Measurements from ENCODE around the gene APOA1. TPM values are rescaled to one million over a fixed set of nuclear protein-coding genes. Genes with fewer than 3 reads are reported as not detected.

APOA1 gene
- total RNA-seq, 2 donors from 2014 or later: 1.2 TPM; not detected in 1

DNA sequence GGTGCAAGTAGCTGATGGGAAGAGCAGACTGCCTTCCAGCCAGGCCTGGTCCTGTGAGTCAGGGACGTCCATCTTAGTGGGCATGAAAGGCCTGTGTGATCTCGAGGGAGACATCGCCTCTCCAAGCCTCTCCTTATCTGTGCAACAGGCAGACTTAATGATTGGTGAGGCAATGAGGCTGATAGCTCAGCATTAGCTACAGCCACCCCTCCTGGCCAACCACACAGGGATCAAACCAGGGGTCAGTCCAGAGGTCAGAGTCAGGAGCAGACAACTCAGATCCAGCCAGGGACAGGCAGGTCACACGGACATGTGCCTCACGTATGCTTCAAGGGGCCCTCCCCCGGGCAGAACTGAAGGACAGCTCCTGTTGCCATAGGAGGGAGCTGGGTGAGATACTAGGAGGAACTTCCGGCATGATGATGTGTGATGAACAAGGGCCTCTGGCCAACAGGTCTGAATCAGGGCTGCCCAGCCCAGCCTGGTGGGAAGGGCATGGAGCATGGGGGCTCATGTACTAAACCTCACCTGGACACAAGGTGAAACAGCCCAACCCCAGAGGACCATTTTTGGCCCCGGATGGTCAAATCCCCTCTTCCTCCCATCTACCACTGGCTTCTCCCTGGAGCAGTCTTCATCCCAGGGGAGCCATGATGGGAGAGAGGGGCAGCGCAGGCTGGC, 10.5 kb downstream of the APOA1 start:
- DNase-seq (no peak), ATAC-seq (no peak)
- H3K4me3 Mint-ChIP-seq: no peak overlapping the region
- no peak overlapping the region for H3K27ac Mint-ChIP-seq
- H3K36me3 Mint-ChIP-seq (ENCODE audit: low read depth): no peaks in the 10 kb centered on the region
- no peaks in the 10 kb centered on the region for H3K9me3 ChIP-seq (ENCODE audit: control insufficient read depth, low read length, poor library complexity, severe bottlenecking)
- H3K27me3 Mint-ChIP-seq: no peaks in the 10 kb centered on the region
- no peaks in the 10 kb centered on the region for H3K4me1 Mint-ChIP-seq

DNA sequence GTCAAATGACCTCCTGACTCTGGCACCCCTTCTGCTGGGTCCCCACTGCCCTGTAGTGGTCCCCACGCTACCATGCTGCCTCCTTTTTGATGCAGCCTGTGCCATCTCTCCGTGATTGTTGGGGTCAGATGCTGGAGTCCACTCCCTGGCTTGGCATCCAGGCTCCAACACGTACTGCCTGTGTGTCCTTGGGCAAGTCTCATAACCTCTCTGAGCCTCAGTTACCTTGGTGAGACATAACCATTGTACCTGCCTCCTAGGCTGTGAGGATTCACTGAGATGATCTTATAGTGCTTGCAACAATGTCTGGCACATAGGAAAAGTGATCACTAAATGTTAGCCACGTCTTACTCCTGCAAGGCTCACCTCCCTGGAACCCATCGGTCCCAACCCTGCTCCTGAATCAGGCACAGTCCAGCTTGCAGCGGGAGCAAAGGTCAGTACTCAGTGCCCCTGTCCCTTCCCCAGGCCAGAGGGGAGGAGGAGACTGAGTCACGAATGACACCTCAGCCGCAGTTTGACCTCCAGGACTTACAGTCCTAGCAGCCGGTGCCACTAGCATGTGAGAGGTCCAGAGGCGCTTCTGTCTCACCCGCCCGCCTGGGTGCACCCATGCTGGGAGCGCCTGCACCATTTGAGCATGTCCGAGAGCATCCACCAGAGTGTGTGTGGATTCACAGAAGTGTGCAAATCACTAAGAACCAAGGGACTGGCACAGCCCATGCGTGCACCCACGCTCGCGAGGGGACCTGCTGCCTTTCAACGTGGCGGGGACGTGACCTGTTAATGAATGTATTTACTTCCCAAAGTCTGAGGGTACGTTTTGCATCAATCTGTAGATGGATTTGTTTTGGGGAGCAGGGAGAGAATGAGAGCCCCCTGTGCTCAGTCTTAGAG, 11.3 kb downstream of the APOA1 start:
- H3K36me3 Mint-ChIP-seq (ENCODE audit: low read depth): no peaks in the 10 kb centered on the region
- no peaks in the 10 kb centered on the region for H3K9me3 ChIP-seq (ENCODE audit: control insufficient read depth, low read length, poor library complexity, severe bottlenecking)
- H3K27me3 Mint-ChIP-seq: no peaks in the 10 kb centered on the region
- H3K4me3 Mint-ChIP-seq: no peak overlapping the region
- ATAC-seq (no peak), DNase-seq (no peak)
- H3K27ac Mint-ChIP-seq: no peak overlapping the region
- H3K4me1 Mint-ChIP-seq: no peaks in the 10 kb centered on the region

DNA sequence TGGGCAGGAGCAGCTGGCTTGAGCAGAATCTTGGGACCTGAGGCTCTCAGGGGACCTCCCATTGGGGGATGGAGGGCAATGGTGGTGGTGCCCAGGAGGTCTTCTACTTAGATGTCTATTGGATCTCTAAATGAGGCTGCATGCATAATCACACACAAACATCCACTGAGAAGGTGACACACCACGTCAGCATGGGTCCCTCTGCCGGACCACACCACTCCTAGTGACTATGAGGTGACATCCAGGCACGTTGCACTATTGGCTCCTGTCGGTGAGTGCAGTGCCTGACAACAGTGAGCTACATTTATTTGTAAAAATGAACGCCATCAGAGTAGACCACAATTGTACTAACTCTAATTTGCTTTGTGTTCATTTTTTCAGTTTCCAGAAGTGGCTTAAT, 12.0 kb downstream of the APOA1 start:
- Mint-ChIP-seq H3K36me3 (ENCODE audit: low read depth) (no peaks in the 10 kb centered on the region), H3K27ac (no peak overlapping the region), H3K4me1 (no peaks in the 10 kb centered on the region), H3K27me3 (no peaks in the 10 kb centered on the region), H3K4me3 (no peak overlapping the region)
- no peaks in the 10 kb centered on the region for H3K9me3 ChIP-seq (ENCODE audit: control insufficient read depth, low read length, poor library complexity, severe bottlenecking)
- no peak for ATAC-seq
- no peak for DNase-seq

DNA sequence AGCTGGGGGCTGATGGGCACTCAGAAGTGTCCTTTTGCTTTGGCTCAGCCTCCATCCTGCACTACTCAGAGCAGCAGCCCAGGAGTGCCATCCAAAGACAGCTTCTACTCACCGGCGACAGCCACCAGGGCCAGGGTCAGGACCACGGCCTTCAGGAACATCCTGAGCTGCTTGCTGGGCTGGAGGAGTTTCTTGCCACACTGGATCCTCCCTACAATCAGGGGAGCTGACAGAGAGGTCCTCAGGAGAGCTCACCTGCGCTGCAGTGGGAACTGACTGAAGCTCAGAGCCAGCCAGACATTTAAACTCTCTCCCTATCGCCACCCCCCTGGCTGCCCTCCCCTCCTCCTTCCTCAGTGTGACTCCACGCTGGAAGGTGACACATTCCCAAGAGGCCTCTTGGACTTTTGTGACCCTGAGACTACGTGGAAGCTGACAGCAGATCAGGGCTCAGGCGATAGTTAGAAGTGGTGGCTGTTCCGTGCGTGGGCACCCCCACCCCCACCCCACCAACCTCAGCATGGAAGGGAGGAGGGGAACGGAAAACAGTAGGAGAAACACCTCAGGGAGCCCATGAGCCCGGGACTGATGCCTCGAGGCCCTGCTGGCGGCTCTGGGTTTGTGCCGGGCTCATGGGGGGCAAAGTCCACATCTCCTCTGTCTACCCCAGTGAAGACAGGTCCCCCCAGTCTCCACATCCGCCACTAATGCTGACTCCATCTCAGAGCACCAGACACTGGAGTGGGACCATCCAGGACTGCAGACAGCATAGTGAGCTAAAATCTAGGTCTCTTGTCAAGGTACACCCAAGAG, 14.2 kb downstream of the APOA1 start, which contains the start of gene APOA4:
APOA4 (minus strand) TSS at position 274 of the 813 bp plus-strand sequence; CDS start at position 161, 113 bp downstream.
- no peak for DNase-seq
- Mint-ChIP-seq H3K36me3 (ENCODE audit: low read depth) (no peaks in the 10 kb centered on the region), H3K27me3 (no peaks in the 10 kb centered on the region), H3K27ac (no peak within 1 kb of the TSS), H3K4me3 (no peak within 1 kb of the TSS), H3K4me1 (no peaks in the 10 kb centered on the region)
- no peaks in the 10 kb centered on the region for H3K9me3 ChIP-seq (ENCODE audit: control insufficient read depth, low read length, poor library complexity, severe bottlenecking)
- no peak for ATAC-seq

DNA sequence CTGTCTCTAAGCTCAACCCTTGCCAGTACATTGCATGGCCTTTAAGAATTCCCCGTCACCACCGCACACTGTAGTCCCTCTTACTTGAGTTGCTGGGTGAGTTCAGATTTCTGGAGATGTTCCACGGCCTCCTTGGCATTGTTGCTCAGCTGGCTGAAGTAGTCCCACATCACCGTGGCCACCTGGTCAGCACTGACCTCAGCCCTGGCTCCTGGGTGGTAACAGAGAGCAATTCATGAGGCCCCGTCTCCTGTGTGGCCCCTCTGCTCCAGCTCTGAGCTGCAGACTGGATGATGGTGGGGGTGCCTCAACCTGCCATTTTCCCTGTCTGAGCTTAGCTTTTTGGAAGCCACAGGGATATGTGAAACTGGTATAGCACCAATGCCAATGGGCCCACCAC, 14.8 kb downstream of the APOA1 start:
- ATAC-seq (no peak), DNase-seq (no peak)
- Mint-ChIP-seq H3K4me1 (no peaks in the 10 kb centered on the region), H3K4me3 (no peak overlapping the region), H3K27me3 (no peaks in the 10 kb centered on the region), H3K36me3 (ENCODE audit: low read depth) (no peaks in the 10 kb centered on the region), H3K27ac (no peak overlapping the region)
- H3K9me3 ChIP-seq (ENCODE audit: control insufficient read depth, low read length, poor library complexity, severe bottlenecking): no peaks in the 10 kb centered on the region

DNA sequence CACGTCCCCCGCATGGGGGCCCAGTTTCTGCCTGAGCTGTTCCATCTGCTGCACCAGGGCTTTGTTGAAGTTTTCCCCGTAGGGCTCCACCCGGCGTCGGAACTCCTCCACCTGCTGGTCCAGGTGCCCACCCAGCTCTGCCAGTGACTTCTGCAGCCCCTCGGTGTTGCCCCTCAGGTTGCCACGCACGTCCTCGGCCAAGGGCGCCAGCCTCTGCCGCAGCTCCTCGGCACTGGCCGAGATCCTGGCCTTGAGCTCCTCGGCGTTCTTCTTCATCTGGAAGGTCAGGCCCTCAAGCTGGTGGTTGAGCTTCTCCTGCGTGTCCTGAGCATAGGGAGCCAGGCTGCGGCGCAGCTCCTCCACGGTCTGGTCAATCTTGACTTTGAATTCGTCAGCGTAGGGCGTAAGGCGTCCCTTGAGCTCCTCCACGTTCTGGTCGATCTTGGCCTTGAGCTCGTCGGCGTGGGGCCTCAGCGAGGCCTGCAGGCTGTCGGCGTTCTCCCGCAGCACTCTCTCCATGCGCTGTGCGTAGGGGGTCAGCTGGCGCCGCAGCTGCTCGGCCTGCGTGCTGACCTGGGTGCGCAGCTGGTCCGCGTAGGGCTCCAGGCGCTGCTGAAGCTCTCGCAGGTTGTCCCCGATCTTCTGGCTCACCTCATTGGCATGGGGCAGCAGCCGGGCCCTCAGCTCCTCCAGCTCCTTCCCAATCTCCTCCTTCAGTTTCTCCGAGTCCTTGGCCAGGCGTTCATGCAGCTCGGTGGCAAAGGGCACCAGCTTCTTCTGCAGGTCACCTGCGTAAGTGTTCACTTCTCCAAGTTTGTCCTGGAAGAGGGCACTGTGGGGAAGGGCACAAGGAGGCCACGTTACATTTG, 16.1 kb downstream of the APOA1 start:
- no peak overlapping the region for H3K4me3 Mint-ChIP-seq
- no peak overlapping the region for H3K27ac Mint-ChIP-seq
- H3K4me1 Mint-ChIP-seq: no peaks in the 10 kb centered on the region
- H3K36me3 Mint-ChIP-seq (ENCODE audit: low read depth): no peaks in the 10 kb centered on the region
- H3K9me3 ChIP-seq (ENCODE audit: control insufficient read depth, low read length, poor library complexity, severe bottlenecking): no peaks in the 10 kb centered on the region
- no peaks in the 10 kb centered on the region for H3K27me3 Mint-ChIP-seq
- ATAC-seq: no peak
- DNase-seq: no peak

DNA sequence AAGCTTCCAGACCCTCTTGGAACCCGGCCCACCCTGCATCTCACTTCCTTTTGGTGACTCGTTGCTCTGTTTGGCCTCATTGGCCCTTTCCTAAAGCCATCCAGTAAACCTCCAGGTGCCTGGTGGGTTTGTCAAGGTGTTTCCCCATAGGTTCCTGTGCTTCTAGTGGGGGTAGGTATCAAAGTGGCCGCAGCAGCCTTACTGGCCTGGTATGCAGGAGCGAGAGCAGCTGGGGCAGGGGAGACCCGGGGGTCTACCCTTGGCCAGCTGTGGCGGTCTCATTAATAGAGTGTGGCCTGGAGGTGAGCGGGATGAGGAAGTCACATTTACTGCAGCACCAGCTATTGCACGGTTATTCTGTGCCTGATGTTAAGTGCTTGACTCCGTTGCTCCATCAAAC, 18.4 kb downstream of the APOA1 start:
- ATAC-seq: no peak
- H3K9me3 ChIP-seq (ENCODE audit: control insufficient read depth, low read length, poor library complexity, severe bottlenecking): no peaks in the 10 kb centered on the region
- no peak for DNase-seq
- Mint-ChIP-seq H3K27ac (no peak overlapping the region), H3K4me3 (no peak overlapping the region), H3K27me3 (no peaks in the 10 kb centered on the region), H3K36me3 (ENCODE audit: low read depth) (no peaks in the 10 kb centered on the region), H3K4me1 (no peaks in the 10 kb centered on the region)

DNA sequence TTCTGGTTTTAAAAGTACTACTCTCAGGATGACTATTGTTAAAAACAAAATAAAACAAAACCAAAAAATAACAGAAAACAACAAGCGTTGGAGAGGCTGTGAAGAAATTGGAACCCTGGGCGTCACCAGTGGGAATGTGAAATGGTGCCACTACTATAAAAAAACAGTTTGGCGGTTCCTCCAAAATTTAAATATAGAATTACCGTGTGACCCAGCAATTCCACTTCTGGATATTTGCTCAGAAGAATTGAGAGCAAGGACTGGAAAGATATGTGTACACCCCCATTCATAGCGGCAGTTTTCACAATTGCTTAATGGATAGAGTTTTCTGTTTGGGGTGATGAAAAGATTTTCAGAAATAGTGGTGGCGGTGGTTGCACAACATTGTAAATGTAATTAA, 22.9 kb downstream of the APOA1 start:
- H3K27ac Mint-ChIP-seq: no peak overlapping the region
- no peaks in the 10 kb centered on the region for H3K9me3 ChIP-seq (ENCODE audit: control insufficient read depth, low read length, poor library complexity, severe bottlenecking)
- H3K4me1 Mint-ChIP-seq: no peaks in the 10 kb centered on the region
- ATAC-seq (no peak), DNase-seq (no peak)
- H3K4me3 Mint-ChIP-seq: no peak overlapping the region
- H3K27me3 Mint-ChIP-seq: no peaks in the 10 kb centered on the region
- H3K36me3 Mint-ChIP-seq (ENCODE audit: low read depth): no peaks in the 10 kb centered on the region

DNA sequence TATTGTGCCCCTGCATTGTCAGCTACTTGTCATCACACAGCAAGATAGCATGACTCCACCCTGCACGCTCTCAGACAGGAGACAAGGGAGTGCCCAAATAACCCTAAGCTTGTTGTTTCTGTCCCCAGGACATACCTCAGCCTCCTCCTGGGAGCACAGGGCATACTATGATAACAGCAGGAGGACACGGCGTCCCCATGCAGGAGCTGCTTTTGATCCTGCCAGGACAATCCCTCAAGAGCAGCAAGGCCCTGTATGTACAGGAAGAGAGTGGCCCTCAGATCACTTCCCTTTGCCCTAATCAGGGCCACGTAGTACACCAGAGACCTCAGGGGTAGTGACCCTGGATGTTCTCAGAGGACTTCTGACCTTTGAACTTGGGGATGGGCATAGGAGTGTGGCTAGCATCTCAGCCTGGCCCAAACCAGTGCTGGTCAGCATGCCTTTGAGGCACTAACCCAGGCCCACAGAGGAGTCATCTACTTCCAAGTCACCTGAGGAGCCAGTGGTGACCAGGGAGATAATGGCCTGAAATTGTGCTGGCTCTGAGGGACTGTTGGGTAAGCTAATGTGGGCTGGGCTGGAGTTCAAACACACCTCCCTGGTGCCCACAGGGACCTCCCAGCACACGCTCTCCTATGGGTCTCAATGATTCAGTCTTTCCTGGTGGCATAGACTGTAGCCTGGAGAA, 23.5 kb downstream of the APOA1 start:
- H3K27ac Mint-ChIP-seq: no peak overlapping the region
- no peaks in the 10 kb centered on the region for H3K27me3 Mint-ChIP-seq

DNA sequence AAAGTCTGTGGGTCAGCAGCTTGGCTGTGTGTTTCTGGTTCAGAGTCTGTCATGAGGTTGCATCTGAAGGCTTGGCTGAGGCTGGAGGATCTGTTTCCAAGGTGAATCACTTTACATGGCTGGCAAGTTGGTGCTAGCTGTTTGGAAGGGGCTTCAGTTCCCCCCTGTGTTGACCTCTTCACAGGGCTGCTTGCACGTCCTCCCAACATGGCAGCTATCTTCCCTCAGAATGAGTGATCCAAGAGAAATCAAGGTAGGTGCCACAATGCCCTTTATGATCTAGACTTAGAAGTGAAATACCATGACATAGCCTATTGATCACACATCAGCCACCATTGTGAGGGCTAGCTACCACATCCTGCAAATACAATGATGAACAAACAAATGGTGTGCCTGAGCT, 24.3 kb downstream of the APOA1 start:
- ATAC-seq (no peak), DNase-seq (no peak)
- Mint-ChIP-seq H3K27me3 (peaks cover 2% of the 10 kb centered on the region), H3K36me3 (ENCODE audit: low read depth) (no peaks in the 10 kb centered on the region), H3K4me1 (no peaks in the 10 kb centered on the region), H3K27ac (no peak overlapping the region), H3K4me3 (no peak overlapping the region)
- H3K9me3 ChIP-seq (ENCODE audit: control insufficient read depth, low read length, poor library complexity, severe bottlenecking): no peaks in the 10 kb centered on the region

More for the DNA sequence above, 23.5 kb downstream of the APOA1 start:
- no peak for ATAC-seq
- Mint-ChIP-seq H3K4me1 (no peaks in the 10 kb centered on the region), H3K36me3 (ENCODE audit: low read depth) (no peaks in the 10 kb centered on the region), H3K4me3 (no peak overlapping the region)
- DNase-seq: no peak
- H3K9me3 ChIP-seq (ENCODE audit: control insufficient read depth, low read length, poor library complexity, severe bottlenecking): no peaks in the 10 kb centered on the region

DNA sequence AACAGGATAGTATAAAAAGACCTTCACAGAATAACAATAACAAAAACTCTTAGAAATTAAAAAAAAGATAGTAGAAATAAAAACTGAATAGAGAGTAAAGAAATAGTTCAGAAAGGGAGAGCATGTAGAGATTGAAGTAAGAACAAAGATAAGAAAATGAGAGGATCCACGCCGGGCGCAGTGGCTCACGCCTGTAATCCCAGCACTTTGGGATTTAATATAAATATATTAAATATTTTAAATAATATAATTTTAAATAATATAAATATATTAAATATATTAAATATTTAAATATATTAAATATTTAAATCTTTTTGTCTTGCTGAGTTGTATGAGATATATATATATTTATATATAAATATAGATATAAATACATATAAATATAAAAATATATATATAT, 25.3 kb downstream of the APOA1 start:
- ATAC-seq (no peak), DNase-seq (no peak)
- no peaks in the 10 kb centered on the region for H3K9me3 ChIP-seq (ENCODE audit: control insufficient read depth, low read length, poor library complexity, severe bottlenecking)
- no peak overlapping the region for H3K4me3 Mint-ChIP-seq
- no peak overlapping the region for H3K27ac Mint-ChIP-seq
- peaks cover 13% of the 10 kb centered on the region for H3K27me3 Mint-ChIP-seq
- no peaks in the 10 kb centered on the region for H3K4me1 Mint-ChIP-seq
- no peaks in the 10 kb centered on the region for H3K36me3 Mint-ChIP-seq (ENCODE audit: low read depth)

DNA sequence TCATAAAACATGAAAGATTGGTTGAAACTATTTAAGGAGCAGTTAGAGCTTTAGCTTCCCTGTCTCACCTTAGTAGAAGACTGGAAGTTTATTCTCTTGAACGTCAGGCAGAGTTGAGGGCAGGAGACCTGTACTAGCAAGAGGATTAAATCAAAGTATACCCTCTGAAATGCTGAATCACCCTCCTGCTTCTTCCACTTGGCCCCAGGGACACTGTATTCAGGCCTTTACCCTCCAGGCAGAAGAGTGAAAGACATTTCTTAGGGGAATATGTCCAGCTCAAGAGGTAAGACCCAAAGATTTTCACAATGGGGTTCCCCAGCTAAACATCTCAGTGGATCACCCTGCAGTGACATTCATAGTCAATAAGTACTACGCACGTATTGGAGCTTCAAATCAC, 26.2 kb downstream of the APOA1 start:
- H3K4me1 Mint-ChIP-seq: no peaks in the 10 kb centered on the region
- no peak for DNase-seq
- ATAC-seq: no peak
- H3K4me3 Mint-ChIP-seq: no peak overlapping the region
- H3K27ac Mint-ChIP-seq: no peak overlapping the region
- H3K9me3 ChIP-seq (ENCODE audit: control insufficient read depth, low read length, poor library complexity, severe bottlenecking): no peaks in the 10 kb centered on the region
- peaks cover 14% of the 10 kb centered on the region for H3K27me3 Mint-ChIP-seq
- peaks cover 2% of the 10 kb centered on the region for H3K36me3 Mint-ChIP-seq (ENCODE audit: low read depth)

Data from T-helper 17 cell (primary cell).